ENCODE results near the gene ITGB2.

ITGB2 gene

DNA sequence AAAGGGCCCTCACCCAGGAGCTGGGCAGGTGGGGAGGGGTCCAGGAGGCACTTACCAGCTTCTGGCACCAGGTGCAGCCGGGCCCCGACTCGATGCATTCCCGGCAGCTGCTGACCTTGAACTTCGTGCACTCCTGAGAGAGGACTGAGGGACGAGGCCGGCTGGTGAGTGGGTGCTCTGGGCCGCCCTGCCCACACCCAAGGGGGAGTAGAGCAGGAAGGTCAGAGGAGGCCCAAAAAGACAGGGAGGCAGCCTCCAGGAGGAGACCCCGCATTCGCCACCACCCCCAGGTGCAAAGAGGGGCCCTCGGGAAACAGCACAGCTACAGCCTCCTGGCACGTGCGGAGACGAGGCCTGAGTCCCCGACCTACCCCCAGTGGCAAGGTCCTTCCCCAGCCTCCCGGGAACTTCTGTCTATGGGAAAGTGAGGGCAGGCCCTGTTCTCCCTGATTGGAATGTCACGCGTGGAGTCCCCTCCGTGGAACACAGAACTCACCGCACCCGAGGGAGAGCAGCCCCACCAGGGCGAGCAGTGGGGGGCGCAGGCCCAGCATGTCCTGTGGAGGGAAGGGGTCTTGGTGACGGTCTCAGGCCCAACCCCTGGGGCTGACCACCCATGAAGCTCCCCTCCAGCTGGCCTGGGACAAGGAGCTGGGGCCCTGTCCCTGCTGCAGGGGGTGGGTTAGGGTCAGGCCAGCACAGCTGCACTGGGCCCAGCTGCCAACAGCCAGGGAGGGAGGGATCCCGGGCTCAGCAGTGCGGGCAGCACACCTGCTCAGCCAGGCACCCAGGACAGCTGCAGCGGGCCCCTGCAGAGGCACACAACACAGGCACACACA is 10.3 kb downstream of the ITGB2 start:
- DNase-seq = no peak

DNA sequence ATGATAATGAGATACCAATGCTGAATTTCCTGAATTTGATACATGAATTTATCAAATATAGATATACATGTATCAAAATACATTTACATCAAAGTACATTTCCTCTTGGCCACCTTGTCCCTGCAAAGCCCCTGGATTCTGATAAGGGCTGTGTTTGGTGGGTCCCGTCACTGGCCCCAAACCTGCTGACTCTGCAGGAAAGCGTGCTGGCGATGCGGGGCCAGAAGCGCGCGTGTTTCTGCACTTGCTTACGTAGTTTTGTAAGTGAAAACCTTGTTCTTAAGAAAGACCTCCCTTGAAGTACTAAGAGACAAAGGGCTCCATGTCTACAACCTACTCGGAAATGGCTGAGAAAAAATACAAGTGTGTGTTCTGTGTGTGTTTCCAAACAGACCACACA is 11.0 kb downstream of the ITGB2 start:
- DNase-seq = no peak

- no peak for DNase-seq
These were observed 11.8 kb downstream of the ITGB2 start for GRCh38 chr21:44908908-44909307.

- DNase-seq = no peak
These were observed 12.5 kb downstream of the ITGB2 start for GRCh38 chr21:44907966-44908895.

- no peak for DNase-seq
These were observed 13.3 kb downstream of the ITGB2 start for GRCh38 chr21:44907225-44907965.

DNA sequence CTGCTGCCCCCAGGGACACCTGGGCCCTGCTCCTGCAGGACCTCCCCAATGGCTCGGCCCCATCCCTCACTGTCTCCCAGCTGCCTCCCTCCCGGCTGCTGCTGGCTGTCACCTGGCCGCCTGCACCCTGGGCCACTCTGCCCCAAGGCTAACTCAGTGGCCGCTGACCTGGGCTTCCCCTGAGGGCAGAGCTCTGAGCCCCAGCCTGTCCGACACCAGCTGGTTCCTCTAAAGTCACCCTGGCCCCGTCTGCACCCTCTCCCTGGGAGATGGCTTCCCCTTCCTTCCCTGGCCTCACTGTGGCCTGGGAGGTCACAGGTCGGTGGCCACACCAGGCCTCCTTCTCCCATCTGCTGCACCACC is 15.0 kb downstream of the ITGB2 start:
- no peak for DNase-seq

GRCh38 chr21:44905016-44905727 is 15.5 kb downstream of the ITGB2 start:
- no peak for DNase-seq

DNA sequence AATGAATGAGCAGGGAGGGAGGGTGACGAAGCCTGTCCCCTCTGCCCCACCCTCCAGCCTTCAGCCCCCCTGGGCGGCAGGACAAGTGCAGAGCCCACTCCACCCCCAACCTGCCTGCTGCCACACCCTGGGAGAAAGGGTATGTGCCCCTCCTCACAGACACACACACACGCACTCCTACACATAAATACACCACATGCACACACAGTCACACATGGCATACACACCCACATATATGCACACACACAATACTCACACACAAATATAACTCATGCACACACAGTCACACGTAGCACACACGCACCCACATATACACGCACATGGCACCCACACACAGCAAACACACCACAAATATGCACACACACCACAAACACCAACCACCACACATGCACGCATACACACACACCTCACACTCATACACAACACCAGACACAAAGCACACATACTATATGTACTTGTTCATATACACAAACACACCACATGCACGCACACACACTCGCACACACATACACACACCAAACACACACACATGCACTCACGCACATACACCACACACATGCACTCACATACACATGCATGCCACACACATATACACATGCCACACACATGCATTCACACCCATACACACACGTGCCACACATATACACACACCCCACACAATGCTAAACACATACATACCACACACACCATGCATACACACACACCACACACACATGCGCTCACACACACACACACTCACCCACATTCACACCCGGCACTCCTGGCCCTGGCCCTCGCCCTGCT is 16.4 kb downstream of the ITGB2 start:
- DNase-seq = no peak

GRCh38 chr21:44903689-44904088 is 17.0 kb downstream of the ITGB2 start:
- DNase-seq = no peak

- DNase-seq = no peak
These were observed 17.5 kb downstream of the ITGB2 start for GRCh38 chr21:44903050-44903685.

- DNase-seq = no peak
These were observed 18.2 kb downstream of the ITGB2 start for GRCh38 chr21:44902268-44903049.

- no peak for DNase-seq
These were observed 19.2 kb downstream of the ITGB2 start for GRCh38 chr21:44901391-44902074.

- DNase-seq = no peak
These were observed 20.0 kb downstream of the ITGB2 start for GRCh38 chr21:44900559-44901251.

DNA sequence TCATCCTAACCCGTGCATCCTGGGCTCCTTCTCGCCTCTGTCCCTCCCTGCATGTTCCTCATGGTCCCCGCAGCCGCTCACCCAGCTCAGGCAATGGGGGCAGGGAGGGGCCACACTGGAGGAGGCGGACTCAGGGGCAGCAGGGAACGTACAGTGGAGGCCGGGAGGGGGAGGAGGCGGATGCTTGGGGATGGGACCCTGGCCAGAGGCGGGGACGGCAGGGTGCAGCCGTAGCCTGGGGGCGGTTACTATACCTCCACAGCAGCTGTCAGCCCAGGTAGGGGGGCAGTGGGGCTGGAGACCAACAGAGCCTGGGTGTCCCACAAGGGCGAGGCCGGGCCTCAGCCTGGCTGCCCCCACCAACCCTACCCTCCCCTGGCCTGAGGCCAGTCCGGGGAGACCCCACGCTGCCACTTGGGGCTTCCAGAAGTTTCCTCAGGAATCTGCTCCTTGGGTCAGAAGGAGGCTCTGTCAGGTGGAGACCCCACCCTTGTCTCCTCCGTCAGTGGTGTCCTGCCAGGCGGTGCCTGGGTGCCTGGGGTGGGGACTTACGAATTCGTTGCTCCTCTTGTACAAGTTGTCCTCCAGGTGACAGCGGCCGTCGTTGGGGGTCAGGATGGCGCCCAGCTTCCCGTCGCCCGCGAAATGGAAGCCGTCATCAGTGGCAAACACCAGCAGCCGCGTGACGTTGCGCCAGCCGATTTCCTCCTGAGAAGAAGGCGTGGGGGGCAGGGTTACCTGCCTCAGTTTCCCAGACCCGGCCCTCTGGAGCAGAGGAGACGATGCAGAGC is 20.7 kb downstream of the ITGB2 start:
- no peak for DNase-seq

DNA sequence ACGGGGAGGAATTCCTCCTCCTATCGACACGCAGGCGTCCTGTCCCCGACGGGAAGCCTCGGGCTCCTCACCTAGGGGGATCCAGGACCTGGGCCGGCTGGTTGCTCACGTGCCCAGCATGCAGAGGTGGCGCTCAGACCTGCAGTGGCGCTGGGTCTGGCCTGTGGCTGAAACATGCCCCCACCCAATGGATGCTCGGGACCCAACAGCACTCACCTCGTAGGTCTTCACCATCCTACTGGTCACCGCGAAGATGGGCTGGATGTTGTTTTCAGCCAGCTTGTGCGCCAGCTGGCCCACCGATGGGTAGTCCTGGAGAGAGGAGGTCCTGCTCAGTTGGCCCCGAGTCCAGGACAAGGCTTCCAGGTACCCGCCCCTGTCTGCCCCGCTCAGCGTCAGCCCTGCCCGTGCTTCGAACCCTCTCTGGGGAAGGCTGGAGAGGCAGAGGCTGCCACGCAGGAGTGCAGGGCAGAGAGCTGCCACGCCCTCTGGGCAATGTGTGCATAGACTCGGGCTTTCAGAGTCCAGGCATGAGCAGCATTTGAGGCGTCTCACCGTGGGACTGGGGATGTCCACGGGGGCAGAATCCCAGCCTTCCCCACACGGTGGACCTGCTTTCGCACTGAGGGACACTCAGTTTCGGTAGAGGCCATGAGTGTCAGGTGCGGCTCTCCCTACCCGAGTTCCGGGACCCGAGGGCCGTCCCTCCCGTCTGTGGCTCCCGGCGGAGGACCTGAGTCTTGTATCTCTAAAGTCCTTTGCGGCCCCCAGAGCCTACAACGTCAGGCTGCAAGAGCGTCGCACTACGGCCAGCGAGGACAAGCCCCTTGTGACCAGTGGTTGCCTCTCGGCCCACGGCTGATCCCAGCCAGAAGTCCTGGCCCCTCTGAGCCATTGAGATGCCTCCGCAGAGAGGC is 21.6 kb downstream of the ITGB2 start:
- no peak for DNase-seq

- DNase-seq = no peak
These were observed 22.6 kb downstream of the ITGB2 start for GRCh38 chr21:44898011-44898488.
